Measurements from ENCODE around the gene TREX2. TPM values are rescaled to one million over a fixed set of nuclear protein-coding genes. Genes with fewer than 3 reads are reported as not detected.

Gene TREX2
- total and polyA plus RNA-seq, 2 experiments from 2014 or later: 0.81 to 1.7 TPM

- Mint-ChIP-seq H3K9me3 (no peaks in the 10 kb centered on the region), H3K4me3 (no peak overlapping the region), H3K27ac (no peak overlapping the region; the same call in 1 of the 2 replicates), H3K36me3 (ENCODE audit: low read depth) (peaks cover 22% of the 10 kb centered on the region; the same call in 2 of the 3 replicates), H3K27me3 (ENCODE audit: insufficient read depth, low read depth, poor library complexity) (peaks cover 18% of the 10 kb centered on the region), H3K4me1 (no peaks in the 10 kb centered on the region)
- no peak overlapping the region for H3K4me2 ChIP-seq
- no peaks in the 10 kb centered on the region for H3K4me1 ChIP-seq (ENCODE audit: insufficient read depth)
- H4K20me1 ChIP-seq (replicated peaks; ENCODE audit: insufficient read depth): no peaks in the 10 kb centered on the region; the same call in 1 of the 2 replicates
- H3K27ac ChIP-seq (ENCODE audit: low read depth): no peak overlapping the region
- no peaks in the 10 kb centered on the region for H3K79me2 ChIP-seq (replicated peaks; ENCODE audit: insufficient read depth)
- H3K27me3 ChIP-seq (ENCODE audit: insufficient read depth): no peaks in the 10 kb centered on the region
- no peak overlapping the region for H2AFZ ChIP-seq
- TF ChIP-seq, protein P1, sequence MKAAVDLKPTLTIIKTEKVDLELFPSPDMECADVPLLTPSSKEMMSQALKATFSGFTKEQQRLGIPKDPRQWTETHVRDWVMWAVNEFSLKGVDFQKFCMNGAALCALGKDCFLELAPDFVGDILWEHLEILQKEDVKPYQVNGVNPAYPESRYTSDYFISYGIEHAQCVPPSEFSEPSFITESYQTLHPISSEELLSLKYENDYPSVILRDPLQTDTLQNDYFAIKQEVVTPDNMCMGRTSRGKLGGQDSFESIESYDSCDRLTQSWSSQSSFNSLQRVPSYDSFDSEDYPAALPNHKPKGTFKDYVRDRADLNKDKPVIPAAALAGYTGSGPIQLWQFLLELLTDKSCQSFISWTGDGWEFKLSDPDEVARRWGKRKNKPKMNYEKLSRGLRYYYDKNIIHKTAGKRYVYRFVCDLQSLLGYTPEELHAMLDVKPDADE (IDR thresholded peaks at IDR 0.05): no peak
- no peak for TF ChIP-seq NANOG (IDR thresholded peaks at IDR 0.05; ENCODE audit: borderline replicate concordance)
- TF ChIP-seq, protein P2, sequence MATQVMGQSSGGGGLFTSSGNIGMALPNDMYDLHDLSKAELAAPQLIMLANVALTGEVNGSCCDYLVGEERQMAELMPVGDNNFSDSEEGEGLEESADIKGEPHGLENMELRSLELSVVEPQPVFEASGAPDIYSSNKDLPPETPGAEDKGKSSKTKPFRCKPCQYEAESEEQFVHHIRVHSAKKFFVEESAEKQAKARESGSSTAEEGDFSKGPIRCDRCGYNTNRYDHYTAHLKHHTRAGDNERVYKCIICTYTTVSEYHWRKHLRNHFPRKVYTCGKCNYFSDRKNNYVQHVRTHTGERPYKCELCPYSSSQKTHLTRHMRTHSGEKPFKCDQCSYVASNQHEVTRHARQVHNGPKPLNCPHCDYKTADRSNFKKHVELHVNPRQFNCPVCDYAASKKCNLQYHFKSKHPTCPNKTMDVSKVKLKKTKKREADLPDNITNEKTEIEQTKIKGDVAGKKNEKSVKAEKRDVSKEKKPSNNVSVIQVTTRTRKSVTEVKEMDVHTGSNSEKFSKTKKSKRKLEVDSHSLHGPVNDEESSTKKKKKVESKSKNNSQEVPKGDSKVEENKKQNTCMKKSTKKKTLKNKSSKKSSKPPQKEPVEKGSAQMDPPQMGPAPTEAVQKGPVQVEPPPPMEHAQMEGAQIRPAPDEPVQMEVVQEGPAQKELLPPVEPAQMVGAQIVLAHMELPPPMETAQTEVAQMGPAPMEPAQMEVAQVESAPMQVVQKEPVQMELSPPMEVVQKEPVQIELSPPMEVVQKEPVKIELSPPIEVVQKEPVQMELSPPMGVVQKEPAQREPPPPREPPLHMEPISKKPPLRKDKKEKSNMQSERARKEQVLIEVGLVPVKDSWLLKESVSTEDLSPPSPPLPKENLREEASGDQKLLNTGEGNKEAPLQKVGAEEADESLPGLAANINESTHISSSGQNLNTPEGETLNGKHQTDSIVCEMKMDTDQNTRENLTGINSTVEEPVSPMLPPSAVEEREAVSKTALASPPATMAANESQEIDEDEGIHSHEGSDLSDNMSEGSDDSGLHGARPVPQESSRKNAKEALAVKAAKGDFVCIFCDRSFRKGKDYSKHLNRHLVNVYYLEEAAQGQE (IDR thresholded peaks at IDR 0.05; ENCODE audit: unreplicated experiment): no peak
- H3K36me3 ChIP-seq (ENCODE audit: insufficient read depth): no peaks in the 10 kb centered on the region
- no peaks in the 10 kb centered on the region for H3K9me2 ChIP-seq (ENCODE audit: insufficient read depth)
- H3F3A ChIP-seq (replicated peaks; ENCODE audit: low read depth): no peaks in the 10 kb centered on the region
- no peak for ATAC-seq
- DNase-seq (ENCODE audit: low spot score): no peak
- H3K4me3 ChIP-seq: no peak overlapping the region
Observed at GRCh38 chrX:153463031-153463430, 17.2 kb upstream of the TREX2 start.

- Mint-ChIP-seq H3K9me3 (no peaks in the 10 kb centered on the region), H3K4me1 (no peaks in the 10 kb centered on the region), H3K4me3 (no peak overlapping the region), H3K27ac (no peak overlapping the region), H3K27me3 (ENCODE audit: insufficient read depth, low read depth, poor library complexity) (peaks cover 16% of the 10 kb centered on the region), H3K36me3 (ENCODE audit: low read depth) (peaks cover 18% of the 10 kb centered on the region; the same call in 2 of the 3 replicates)
- Histone ChIP-seq H3K27me3 (ENCODE audit: insufficient read depth) (no peaks in the 10 kb centered on the region), H3K36me3 (ENCODE audit: insufficient read depth) (no peaks in the 10 kb centered on the region), H3K4me3 (no peak overlapping the region), H3K79me2 (replicated peaks; ENCODE audit: insufficient read depth) (no peaks in the 10 kb centered on the region), H4K20me1 (replicated peaks; ENCODE audit: insufficient read depth) (no peaks in the 10 kb centered on the region; the same call in 1 of the 2 replicates), H2AFZ (no peak overlapping the region), H3K27ac (ENCODE audit: low read depth) (no peak overlapping the region), H3K4me2 (no peak overlapping the region), H3K9me2 (ENCODE audit: insufficient read depth) (no peaks in the 10 kb centered on the region), H3K4me1 (ENCODE audit: insufficient read depth) (no peaks in the 10 kb centered on the region), H3F3A (replicated peaks; ENCODE audit: low read depth) (no peaks in the 10 kb centered on the region)
- DNase-seq (ENCODE audit: low spot score): no peak
- no peak for ATAC-seq
- TF ChIP-seq JUNB (IDR thresholded peaks at IDR 0.05; ENCODE audit: unreplicated experiment) (no peak), ZNF114 (CRISPR knock-in tag; IDR thresholded peaks at IDR 0.05) (no peak), ZNF462 (CRISPR knock-in tag; IDR thresholded peaks at IDR 0.05) (no peak), NANOG (IDR thresholded peaks at IDR 0.05; ENCODE audit: borderline replicate concordance) (no peak), EZH2phosphoT487 (IDR thresholded peaks at IDR 0.05; ENCODE audit: unreplicated experiment) (no peak), CTCF (conservative IDR thresholded peaks at IDR 0.05; ENCODE audit: low read depth in 2 of 2) (no peak)
Observed at GRCh38 chrX:153462291-153462690, 16.4 kb upstream of the TREX2 start.

Data from GM23338 (cell line).